GM18499 (cell line): ENCODE results near the gene APBA2.
"Not testable (repeated sequence)": the region's sequence is repeated elsewhere in the genome, so short reads cannot be mapped to it uniquely, and the experiment has no call there.

Source experiments
- ATAC-seq: cut with Tn5 transposase; IDR thresholded peaks from one replicate; pipeline ENCODE4 v1.9.1; 2021; ENCODE audit warnings: moderate number of reproducible peaks; ENCODE audit not compliant: insufficient read depth, unreplicated experiment

Gene APBA2

GRCh38 chr15:28876131-28876844 lies 9.5 kb upstream of the APBA2 start:
- ATAC-seq = no peak

DNA sequence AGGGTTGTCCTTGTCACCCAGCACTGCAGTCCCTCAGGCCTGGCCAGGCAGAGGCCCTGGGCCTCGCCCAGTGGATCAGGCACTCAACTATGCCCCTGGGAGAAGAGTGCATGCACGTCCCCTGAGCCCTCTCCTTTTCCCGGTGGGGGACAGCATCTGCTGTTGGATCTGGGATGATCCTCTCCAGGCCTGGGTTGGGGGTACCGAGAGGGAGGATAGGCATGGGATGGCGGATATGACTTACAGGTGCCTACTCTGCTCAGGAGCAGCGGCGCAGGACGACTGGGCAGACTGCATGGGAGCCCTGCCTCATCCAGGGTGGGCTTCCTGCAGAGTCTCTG lies 9.0 kb upstream of the APBA2 start:
- ATAC-seq = no peak

GRCh38 chr15:28878209-28878608 lies 7.6 kb upstream of the APBA2 start:
- no peak for ATAC-seq

DNA sequence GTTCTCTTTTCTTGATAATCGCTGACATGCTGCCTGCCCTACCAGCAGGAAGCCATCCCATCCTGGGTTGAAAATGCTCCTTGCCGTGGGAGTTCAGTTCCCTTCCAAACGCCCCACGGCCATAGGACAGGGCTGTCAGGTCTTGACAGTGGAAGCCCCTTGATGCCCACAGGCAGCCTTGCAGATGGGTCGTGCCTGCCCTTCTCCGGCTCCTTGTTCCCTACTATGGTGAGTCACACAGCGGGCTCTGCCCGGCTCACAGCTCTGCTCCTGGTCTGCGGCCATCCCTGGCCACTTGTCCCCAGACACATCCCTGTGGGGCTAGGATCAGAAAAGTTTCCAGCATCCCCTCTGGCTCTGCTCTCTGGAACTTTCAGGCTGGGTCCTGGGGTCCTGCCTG lies 6.2 kb upstream of the APBA2 start:
- ATAC-seq = no peak

- no peak for ATAC-seq
These were observed 5.1 kb upstream of the APBA2 start for GRCh38 chr15:28880680-28881079.

GRCh38 chr15:28881170-28881569 lies 4.6 kb upstream of the APBA2 start:
- ATAC-seq = no peak

GRCh38 chr15:28881600-28881999 lies 4.2 kb upstream of the APBA2 start:
- ATAC-seq = no peak

GRCh38 chr15:28884151-28884940 lies 1.4 kb upstream of the APBA2 start:
- no peak for ATAC-seq

DNA sequence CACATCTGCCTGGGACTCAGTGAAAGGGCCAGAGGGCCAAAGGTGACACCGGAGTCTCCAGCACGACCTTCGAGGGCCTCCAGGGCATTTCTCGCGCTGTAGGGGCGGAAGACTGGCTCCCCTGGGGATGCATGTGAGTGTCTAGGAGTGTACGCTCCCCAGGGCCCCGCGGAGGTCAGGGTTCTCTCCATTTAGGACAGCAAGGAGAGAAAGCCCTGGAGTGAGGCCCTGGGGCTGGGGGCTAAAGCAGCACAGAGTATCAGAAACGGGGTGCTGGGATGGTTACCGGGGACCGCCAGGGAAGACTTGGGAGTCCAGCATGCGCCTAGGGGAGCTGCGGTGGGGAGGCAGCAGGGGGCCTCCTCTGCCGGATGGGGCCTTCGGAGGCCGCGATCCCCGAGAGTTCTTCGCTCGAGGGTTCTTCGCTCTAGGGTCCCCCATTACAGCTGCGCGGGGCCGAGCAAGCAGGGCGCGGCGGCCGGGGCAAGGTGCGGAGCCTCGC lies 595 bp upstream of the APBA2 start:
- ATAC-seq = no peak

- no peak for ATAC-seq
These were observed 911 bp downstream of the APBA2 start for GRCh38 chr15:28886431-28887338.

DNA sequence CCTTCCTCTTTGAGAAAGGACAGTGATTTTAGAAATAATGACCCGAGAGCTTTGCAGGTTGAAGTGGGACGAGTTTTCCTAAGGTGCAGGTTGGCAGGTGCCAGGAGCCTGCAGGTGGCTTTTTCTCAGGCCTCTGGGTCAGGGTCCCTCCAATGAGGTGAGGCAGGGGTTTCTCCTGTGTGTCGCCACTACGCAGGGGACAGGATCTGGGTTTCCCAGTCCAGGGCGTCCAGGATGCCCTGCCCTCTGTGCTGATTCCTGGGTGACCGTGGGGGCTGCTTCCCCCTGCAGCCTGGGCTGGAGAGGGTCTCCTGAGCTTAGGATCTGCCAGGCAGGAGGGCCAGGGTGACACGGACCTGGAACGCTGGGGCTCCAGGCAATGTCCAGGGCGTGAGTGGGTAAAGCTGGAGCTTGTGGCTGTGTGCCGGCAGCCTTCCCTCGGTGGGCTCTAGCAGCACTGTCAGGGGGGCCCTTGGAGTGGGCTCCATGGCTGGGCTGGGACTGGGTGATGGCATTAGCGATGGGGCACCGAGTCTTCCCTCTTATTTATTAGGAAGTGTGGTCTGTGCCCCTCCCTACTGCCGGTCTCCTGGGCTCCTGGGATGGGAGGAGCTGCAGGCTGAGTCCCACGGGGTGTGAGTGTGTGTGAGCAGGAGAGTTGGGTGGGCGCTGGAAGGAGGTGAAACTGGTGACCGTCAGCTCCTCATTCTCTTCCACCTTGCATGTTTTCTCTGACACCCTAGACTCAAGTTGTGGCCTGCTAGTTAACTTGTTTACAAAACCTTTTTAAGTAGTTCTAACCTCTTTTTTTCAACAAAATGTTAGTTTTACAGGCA lies 1.8 kb downstream of the APBA2 start:
- ATAC-seq = no peak

- ATAC-seq = no peak
These were observed 2.6 kb downstream of the APBA2 start for GRCh38 chr15:28888302-28888894.

DNA sequence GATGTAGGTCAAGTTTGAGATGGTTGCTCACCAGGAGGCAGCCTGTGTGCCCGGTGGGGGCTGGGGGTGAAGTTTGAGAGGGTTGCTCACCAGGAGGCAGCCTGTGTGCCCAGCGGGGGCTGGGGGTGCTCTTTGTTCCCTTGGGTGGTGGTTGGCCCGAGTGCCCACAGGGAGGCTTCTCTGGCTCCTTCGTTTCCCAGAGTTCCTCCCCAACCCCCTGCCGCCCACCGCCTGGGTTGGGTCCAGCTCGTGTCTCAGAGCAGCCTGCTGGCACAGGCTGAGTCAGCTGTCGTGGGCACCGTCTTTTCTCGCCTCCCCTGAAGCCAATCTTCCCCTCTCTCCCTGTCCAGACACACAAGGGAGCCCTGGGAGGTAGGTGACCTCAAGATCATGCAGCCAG lies 3.1 kb downstream of the APBA2 start:
- ATAC-seq = no peak

- ATAC-seq = no peak
These were observed 3.6 kb downstream of the APBA2 start for GRCh38 chr15:28889346-28889745.

- ATAC-seq = not testable (repeated sequence)
These were observed 4.1 kb downstream of the APBA2 start for GRCh38 chr15:28889871-28890270.

- not testable (repeated sequence) for ATAC-seq
These were observed 4.5 kb downstream of the APBA2 start for GRCh38 chr15:28890291-28890690.

DNA sequence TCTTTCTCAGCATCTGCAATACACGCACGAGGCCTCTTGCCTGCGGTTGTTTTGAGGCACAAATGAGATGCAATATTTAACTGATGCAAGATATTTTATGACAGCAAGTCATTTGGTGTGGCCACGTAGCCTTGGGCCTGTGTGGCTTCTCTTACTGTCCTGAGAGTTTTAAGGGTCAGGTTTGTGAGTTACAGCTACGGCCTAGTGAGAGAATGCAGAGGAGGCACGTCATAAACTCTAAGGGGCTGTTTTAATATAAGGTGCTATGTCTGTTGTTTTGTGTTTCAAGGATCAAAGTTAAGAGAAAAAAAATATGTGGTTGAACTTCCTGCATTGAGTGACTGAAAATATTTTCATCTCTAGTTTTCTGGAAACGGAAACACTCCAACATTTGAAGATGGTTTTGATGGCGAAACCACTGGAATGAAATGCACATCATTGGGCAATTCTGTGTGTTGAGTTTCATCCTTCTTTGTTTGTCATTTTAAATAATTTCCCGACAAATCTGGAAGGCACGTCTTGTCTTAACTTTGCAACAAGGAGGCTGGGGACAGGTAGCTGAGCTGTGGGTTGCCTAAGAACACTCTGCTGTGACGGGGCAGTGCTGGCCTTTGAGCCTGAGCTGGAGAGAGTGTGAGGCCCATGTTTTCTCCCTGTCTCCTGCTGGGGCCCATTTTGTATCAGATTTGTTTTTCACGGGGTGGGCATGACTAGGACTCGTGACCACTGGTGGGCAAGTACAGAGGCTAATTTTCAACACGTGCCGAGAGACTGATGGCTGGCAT lies 5.1 kb downstream of the APBA2 start:
- ATAC-seq = no peak

DNA sequence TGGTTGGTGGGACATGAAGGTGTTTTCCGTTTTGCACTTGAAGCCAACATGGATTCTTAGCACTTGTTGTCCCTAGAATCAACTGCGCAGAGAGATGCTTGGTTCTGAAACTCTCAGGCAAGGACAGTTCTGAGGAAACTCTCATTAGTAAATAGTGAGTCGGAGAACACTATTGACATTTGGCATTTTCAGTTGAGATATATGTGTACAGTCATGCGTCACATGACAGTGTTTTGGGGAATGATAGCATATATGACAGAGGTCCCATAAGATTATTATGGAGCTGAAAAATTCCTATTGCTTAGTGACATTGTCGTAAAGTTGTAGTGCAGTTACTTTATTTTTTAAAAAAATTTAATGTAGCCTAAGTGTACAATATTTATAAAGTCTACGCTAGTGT lies 5.8 kb downstream of the APBA2 start:
- ATAC-seq = no peak
